Activated CD4-positive, CD25-positive, alpha-beta regulatory T cell (primary cell): ENCODE results near the gene AGAP1.

Experiments used
- DNase-seq, 4 experiments: peaks; one replicate each; lab custom pipeline; 2025; lab: John Stamatoyannopoulos, UW

Gene AGAP1

DNA sequence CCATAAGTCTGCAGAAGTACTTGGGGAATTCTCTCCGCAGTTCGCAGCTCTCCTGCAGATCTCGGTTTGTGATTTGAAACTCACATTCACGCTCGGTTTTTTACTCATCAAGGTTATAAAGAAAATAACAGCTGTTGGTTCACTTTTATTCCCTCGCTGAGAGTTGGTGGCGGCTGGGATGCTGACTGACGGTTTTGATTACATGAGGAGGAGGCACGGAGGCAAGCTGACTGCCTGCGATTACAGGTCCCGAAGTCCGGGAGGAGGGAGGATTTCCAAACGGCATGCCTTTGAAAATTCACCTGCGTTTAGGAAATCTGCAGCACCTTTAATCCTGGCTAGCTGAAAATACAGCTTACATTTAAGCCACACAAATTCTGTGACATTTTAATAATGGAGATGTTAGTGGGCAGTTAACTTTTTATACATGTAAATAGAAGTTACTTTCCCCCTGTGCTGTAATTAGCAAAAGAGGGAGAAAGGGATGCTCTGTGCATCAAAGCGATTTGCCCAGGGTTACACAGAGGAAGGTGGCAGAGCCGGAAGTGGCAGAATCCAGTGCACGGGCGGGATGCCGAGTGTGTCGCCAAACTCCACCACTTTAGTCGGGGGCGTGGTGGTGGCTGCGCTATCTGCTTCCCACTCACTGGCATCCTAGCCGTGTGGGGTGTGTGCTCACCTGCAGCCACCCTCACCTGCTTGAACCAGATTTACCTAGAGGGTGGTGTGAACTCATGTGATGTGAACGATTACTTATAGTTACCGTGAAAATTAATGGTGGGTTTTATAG is 14.7 kb downstream of the AGAP1 start:
- DNase-seq, result no peak

- DNase-seq, result no peak
These were observed 16.5 kb downstream of the AGAP1 start for GRCh38 chr2:235510318-235510717.

- no peak for DNase-seq
These were observed 17.4 kb downstream of the AGAP1 start for GRCh38 chr2:235511187-235511661.

- no peak for DNase-seq
These were observed 18.2 kb downstream of the AGAP1 start for GRCh38 chr2:235511751-235512698.

GRCh38 chr2:235512699-235513053 is 18.8 kb downstream of the AGAP1 start:
- DNase-seq, result no peak

- DNase-seq, result no peak
These were observed 20.3 kb downstream of the AGAP1 start for GRCh38 chr2:235513984-235514626.

DNA sequence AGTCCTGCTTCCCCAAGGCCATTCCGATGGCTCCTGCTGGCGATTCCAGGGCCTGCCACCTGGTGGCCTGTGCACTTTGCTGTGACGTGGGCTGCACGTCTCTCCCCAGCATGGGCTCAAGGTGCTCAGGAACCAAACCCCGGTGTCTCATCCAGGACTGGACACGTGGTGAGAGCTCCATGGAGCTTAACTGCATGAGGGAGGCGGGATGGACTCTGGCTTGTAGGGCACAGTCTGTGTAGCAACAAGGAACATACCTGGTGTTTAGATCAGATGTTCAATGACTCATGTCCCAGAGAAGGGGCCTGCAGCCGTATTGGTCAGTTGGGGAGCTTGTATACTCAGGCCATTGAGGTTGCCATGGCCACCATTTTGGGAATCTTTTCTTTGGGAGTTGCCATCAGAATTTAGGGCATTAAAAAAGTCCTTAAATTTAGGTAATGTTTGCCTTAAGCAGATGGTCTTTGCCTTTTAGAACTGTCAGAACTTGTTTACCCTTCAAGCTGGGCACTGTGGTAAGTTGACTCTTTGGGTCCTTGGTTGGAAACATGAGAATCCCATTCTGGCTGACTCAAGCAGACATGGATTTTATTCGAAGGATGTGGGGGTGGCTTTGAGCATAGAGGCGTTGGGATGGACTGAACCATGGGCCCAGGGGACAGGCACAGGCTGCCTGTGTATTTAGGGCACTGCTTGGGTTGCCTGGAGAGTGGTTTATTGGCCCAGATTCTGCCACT is 21.0 kb downstream of the AGAP1 start:
- DNase-seq, result no peak

DNA sequence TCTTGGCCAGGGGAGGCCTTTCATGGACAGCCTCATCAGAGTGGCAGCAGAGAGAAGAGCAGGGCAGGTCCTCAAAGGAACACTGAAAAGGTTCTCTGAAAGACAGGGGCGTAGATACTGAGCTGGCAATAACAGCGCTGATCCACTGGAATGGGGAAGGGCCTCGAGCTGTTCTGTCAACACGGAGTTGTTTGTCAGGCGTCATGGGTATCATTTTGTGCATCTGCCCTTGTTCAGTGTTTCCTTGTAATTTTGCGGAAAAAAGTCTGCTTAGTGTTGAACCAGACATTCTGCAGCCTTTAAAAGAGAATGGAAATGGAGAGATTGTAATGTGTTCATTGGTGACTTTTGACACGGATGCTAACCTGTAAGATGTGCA is 21.5 kb downstream of the AGAP1 start:
- DNase-seq, result no peak

DNA sequence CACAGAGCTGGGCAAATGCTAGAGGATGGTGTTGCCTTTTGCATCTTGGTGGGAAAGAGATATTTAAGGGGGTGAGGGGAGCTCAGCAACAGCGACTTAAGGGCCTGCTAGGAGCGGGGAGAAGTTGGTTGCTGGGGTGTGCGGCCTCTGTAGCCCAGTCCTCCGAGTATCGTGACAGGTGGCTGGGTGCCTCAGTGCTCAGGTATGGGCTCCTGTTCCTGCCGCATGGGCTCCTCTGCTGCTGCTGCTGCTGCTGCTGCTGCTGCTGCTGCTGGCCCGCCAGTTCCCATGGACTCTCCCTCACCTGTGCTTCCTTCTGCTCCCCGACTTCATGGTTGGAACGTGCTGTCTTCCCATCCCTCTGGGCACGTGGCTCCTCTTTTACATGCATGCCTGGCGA is 22.0 kb downstream of the AGAP1 start:
- DNase-seq, result no peak

- DNase-seq, result no peak
These were observed 22.4 kb downstream of the AGAP1 start for GRCh38 chr2:235516257-235516656.

DNA sequence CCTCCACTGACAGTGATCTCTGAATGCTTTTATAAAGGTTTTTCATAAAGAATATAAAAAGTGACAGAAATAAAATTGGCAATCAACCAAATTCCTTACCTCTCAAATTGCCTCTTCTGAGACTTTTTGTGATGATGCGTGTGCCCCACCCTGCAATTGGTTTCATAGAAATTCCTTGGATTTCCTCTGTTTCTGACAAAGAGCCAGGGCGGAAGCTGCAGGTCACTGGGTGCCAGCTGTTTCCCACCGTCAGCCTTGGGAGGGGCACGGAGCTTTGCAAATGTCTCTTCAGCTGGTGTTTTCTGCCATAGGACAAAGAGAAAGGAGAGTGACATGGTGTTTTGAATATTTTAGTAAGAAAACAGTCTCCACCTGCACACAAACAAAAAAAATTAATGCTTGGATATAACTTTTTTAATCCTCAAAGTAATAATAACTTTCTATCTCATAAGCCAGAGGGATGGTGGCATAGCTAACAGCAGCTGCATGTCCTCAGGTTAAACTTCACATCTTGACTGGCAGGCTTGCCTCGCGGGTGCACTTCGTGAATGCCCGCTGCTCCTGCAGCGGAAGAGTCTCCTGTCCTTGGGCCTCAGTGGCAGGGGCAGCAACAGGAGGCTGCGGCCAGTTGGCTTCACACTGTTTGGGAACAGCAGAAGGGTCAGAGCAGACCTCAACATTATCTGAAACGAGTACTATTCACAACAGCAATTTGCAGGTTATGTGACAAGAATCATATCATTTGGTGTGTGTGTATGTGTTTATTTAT is 24.7 kb downstream of the AGAP1 start:
- DNase-seq, result no peak

DNA sequence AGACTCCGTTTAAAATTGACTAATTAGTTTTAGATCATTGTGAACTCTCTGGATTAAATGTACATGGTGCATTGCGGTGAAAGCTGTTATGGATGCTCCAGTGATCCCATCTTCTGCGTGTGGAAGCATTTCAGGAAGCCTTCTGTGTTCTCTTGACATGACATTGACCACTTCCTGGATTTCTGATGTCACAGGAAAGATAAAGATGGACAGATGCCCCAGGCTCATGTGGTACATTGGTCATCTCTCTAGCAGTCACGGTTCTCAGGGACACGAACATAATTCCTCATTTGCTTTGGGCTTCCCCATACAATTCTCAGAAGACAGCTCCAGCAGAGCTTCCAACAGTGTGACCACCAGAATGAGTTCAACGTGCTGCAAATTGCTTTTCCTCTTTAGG is 26.9 kb downstream of the AGAP1 start:
- no peak for DNase-seq

DNA sequence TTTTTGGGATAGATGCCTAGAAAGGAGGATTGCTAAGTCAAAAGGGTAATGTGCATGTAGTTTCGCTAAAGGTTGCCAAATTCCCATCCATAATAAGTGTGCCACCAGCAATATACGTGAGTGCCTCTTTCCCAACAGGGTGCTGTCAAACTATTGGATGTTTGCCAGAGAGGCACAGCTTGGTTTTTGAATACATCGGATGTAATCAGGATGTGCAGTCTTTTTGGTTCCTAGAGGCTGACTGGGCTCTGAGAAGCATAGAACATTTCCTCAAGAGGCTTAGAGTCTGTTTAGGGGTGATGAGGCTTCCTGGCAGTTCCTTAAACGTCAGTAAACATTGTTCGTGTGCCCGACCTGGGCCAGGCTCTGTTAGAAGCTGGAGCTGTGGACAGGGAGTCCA is 28.0 kb downstream of the AGAP1 start:
- DNase-seq, result no peak

DNA sequence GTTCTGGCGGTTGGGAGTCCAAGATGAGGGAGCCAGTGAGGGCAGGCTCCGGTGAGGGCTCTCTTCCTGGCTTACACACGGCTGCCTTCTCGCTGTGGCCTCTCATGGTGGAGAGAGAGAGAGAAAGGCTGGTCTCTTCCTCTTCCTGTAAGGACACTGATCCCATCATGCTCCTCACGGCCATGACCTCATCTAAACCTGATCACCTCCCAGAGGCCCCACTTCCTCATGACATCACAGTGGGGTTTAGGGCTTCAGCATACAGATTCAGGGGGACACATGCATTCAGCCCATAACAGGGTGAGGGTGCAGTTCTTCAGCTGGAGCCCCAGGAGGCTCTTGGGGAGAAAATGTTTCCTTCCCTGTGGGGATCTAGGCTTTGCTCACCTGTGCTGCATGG is 29.2 kb downstream of the AGAP1 start:
- no peak for DNase-seq

GRCh38 chr2:235523486-235524150 is 29.8 kb downstream of the AGAP1 start:
- DNase-seq, result no peak

DNA sequence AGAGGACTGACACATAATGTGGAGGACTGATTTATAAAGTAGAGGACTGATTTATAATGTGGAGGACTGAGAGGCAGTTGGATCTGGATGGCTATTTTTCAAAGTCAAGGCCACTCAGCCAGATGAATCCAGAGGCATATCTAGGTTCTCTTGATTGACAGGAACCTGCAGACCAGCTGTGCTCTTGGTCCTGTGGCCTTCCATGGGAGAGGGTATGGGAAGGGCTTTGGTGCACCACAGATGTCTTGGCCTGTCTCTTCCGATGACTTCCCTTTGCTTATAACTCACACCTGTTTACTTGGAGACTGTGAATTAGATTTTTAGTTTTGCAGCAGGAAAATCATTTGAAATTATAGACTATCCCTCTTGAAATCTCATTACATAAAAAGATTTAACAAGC is 32.3 kb downstream of the AGAP1 start:
- DNase-seq, result no peak

DNA sequence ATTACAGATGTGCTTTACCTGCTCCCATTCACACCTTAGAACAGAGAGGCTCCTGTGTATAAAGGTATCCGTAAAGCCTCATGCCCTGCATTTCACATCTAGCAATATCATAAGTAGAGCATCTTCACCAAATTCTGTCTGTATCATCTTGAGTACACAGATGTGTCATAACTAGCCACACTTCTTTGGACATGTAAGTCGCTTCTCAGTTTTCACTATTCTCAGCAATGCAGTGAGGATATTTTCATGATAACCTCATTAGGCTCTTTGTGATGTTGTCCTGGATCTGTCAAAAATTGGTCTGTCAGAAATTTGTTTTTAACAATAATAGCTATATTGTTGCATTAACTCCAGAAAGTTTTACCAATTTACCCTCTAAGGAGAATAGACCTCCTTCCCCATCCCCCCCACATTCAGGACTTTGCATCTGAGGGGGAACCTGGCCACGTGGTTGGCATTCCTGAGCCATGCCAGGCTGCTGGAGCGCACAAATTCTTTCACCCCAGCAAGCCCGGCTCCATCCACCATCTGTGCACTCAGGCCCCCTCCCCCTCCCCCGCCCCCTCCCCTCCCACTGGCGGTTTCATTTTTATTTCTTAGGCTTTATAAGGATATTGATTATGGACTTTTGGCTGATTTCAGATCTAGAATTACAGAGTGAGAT is 34.1 kb downstream of the AGAP1 start:
- no peak for DNase-seq

DNA sequence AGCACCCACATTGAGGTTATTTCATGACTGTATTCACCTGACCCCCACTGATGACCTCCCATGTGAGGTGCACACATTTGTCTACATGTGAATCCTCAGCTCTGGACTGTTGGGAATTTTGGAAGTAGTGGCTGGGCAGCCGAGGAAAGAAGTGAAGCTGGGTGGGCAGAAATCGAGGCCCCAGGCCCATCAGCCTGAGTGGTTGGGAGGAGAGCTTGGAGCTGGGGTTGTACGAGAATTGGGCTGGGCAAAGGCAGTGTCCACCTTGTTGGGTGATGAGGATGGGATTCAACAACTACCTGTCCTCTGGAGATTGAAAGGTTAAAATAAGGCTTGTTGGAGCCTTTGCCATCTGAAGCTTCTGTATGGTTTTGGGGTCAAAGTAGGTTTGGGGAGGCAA is 35.8 kb downstream of the AGAP1 start:
- no peak for DNase-seq

- no peak for DNase-seq
These were observed 36.9 kb downstream of the AGAP1 start for GRCh38 chr2:235530735-235531134.

GRCh38 chr2:235532307-235532706 is 38.5 kb downstream of the AGAP1 start:
- no peak for DNase-seq
